Measurements from ENCODE around the gene NF1.
"Not testable (repeated sequence)": the region's sequence is repeated elsewhere in the genome, so short reads cannot be mapped to it uniquely, and the experiment has no call there.

NF1 gene

GRCh38 chr17:31089471-31089870 is 5.3 kb upstream of the NF1 start:
- DNase-seq (ENCODE audit: low read depth), result no peak

GRCh38 chr17:31090650-31091049 is 4.1 kb upstream of the NF1 start:
- not testable (repeated sequence) for DNase-seq (ENCODE audit: low read depth)

- DNase-seq (ENCODE audit: low read depth), result no peak
Observed at GRCh38 chr17:31092475-31093064, 2.2 kb upstream of the NF1 start.

- DNase-seq (ENCODE audit: low read depth), result no peak
Observed at GRCh38 chr17:31093866-31094599, 744 bp upstream of the NF1 start.

- DNase-seq (ENCODE audit: low read depth), result peak; percentile 15
Observed at GRCh38 chr17:31095236-31096105, 694 bp downstream of the NF1 start.

- no peak for DNase-seq (ENCODE audit: low read depth)
Observed at GRCh38 chr17:31096106-31096436, 1.3 kb downstream of the NF1 start.

GRCh38 chr17:31099016-31099415 is 4.2 kb downstream of the NF1 start:
- DNase-seq (ENCODE audit: low read depth), result no peak

GRCh38 chr17:31100840-31101459 is 6.2 kb downstream of the NF1 start:
- no peak for DNase-seq (ENCODE audit: low read depth)

GRCh38 chr17:31101943-31102342 is 7.2 kb downstream of the NF1 start:
- no peak for DNase-seq (ENCODE audit: low read depth)

GRCh38 chr17:31105991-31106390 is 11.2 kb downstream of the NF1 start:
- DNase-seq (ENCODE audit: low read depth), result no peak

GRCh38 chr17:31111183-31111582 is 16.4 kb downstream of the NF1 start:
- DNase-seq (ENCODE audit: low read depth), result no peak

GRCh38 chr17:31112001-31112661 is 17.4 kb downstream of the NF1 start:
- no peak for DNase-seq (ENCODE audit: low read depth)

- DNase-seq (ENCODE audit: low read depth), result not testable (repeated sequence)
Observed at GRCh38 chr17:31113368-31113767, 18.6 kb downstream of the NF1 start.

- no peak for DNase-seq (ENCODE audit: low read depth)
Observed at GRCh38 chr17:31113939-31114338, 19.2 kb downstream of the NF1 start.

- no peak for DNase-seq (ENCODE audit: low read depth)
Observed at GRCh38 chr17:31114956-31115555, 20.3 kb downstream of the NF1 start.

GRCh38 chr17:31116167-31116566 is 21.4 kb downstream of the NF1 start:
- DNase-seq (ENCODE audit: low read depth), result no peak

- DNase-seq (ENCODE audit: low read depth), result no peak
Observed at GRCh38 chr17:31122746-31123145, 28.0 kb downstream of the NF1 start.

- no peak for DNase-seq (ENCODE audit: low read depth)
Observed at GRCh38 chr17:31126318-31126717, 31.5 kb downstream of the NF1 start.

- no peak for DNase-seq (ENCODE audit: low read depth)
Observed at GRCh38 chr17:31128241-31128640, 33.5 kb downstream of the NF1 start.

- DNase-seq (ENCODE audit: low read depth), result no peak
Observed at GRCh38 chr17:31130286-31131224, 35.8 kb downstream of the NF1 start.

GRCh38 chr17:31131299-31131698 is 36.5 kb downstream of the NF1 start:
- DNase-seq (ENCODE audit: low read depth), result no peak
